GM21447 (cell line): ENCODE measurements around the gene LRRC52.

Source experiments
- ATAC-seq: cut with Tn5 transposase; IDR thresholded peaks from one replicate; pipeline ENCODE4 v1.9.1; 2021; ENCODE audit not compliant: unreplicated experiment

The LRRC52 gene, protein sequence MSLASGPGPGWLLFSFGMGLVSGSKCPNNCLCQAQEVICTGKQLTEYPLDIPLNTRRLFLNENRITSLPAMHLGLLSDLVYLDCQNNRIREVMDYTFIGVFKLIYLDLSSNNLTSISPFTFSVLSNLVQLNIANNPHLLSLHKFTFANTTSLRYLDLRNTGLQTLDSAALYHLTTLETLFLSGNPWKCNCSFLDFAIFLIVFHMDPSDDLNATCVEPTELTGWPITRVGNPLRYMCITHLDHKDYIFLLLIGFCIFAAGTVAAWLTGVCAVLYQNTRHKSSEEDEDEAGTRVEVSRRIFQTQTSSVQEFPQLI

DNA sequence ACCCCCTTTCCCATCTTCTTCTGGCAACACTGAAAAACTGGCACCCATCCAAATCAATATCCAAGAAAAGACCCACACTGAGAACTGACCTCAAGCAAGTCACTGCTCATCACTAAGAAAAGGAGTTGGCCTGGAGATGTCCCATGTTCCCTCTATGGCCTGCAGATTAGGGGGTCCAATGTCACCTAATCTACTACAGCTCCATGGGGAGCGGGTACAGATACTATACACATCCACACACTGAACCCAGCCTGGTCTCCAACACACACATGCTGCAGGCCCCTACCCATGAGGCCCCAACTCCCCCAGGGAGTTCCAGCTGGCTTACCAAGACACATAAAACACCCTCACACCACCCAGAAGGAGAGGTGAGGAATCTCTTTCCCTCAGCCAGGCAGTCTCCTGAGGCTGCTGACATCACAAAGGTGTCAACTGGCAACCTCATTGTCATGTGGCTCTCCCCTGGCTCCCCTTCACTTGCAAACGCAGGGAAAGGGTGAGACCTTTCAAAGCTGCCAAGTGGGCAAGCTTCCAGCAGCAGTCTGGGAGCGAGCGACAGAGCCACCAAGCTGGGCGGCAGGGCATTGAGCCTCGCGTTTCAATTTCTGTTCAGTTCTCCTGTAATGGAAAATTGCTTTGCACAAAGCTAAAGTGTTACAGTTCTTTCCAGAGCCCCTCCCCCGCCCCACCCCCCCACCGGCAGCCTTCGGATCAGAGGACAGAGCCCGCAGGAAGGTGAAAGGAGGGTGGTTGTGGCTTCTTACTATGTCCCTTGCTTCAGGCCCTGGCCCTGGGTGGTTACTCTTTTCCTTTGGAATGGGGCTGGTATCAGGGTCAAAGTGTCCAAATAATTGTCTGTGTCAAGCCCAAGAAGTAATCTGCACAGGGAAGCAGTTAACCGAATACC is at the start of gene LRRC52:
TSS of gene LRRC52 (plus strand) at position 469 of the 907 bp plus-strand sequence. CDS start at position 766, 297 bp downstream.
- no peak for ATAC-seq

DNA sequence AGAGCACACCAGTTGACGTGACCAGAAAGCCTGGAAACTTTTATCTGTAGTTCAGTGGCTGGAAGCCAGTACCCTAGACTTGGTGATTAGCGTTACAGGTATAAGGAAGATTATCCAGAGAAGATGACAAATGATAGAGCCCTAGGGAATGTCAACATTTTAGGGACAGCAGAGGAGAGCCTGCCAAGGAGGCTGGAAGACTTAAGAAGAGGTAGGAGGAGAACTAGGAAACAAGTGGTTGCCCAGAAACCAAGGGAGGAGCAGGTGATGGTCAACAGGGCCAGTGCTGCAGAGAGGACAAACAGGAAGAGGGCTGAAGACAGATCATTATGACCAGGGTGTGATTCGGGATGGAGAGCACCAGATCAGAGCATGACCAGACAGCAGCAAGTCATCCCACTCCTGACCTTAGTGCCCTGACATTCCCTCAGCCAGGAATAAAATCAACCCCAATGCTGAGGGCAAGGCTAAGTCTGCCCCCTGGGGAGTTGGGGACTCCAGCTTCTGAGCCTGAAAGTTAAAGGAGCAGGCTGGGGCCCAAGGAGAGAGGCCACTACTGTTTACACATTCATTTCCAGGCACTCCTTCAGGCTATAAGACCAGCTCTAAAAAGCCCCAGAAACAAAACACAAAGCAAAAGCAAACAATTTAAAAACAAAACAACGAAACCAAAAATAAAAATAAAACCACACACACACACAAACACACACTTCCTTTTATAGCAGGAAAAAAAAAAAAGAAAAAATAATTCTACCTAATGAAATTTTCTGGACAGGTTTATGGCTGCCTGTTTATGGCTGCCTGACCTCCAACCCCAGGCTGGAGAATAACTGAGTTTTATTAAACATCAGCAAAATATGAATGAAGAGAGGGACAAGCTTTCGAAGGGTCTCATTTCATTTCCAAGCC is 48.6 kb upstream of the LRRC52 start:
- no peak for ATAC-seq

DNA sequence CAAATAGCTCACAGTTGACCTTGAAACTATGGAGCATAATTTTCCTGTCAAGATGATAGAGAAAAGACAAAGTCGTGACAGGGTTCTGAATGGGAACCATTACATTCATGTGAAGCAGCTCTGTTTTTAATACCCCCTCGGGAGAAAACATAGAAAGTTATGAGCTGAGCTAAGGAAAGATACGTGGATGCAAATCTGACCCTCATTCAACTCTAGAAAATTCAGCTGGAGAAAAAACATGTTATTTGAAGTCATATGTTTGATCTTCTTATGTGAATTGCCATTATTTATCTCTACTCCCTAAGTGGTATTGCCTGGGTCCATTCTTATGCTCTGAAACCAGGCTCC is 48.0 kb upstream of the LRRC52 start:
- ATAC-seq, result no peak

DNA sequence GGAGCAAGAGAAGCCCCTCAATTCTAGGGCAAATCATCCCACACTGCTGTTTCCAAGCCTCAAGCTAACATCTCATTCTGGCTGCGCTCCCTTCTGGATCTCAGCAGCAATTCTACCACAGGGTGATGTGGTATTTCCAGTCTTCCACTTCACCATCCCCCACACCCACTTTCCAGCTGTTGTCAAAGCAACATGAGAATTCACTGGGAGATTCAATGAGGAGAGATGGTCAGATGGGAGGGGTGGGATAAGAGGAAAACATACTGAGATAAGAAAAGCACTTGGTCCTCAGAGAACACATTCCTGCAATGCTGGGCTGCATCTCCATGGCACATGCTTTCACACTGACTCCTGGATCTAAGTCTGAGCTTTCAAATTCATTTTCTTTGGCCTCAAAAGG is 47.3 kb upstream of the LRRC52 start:
- ATAC-seq, result no peak

DNA sequence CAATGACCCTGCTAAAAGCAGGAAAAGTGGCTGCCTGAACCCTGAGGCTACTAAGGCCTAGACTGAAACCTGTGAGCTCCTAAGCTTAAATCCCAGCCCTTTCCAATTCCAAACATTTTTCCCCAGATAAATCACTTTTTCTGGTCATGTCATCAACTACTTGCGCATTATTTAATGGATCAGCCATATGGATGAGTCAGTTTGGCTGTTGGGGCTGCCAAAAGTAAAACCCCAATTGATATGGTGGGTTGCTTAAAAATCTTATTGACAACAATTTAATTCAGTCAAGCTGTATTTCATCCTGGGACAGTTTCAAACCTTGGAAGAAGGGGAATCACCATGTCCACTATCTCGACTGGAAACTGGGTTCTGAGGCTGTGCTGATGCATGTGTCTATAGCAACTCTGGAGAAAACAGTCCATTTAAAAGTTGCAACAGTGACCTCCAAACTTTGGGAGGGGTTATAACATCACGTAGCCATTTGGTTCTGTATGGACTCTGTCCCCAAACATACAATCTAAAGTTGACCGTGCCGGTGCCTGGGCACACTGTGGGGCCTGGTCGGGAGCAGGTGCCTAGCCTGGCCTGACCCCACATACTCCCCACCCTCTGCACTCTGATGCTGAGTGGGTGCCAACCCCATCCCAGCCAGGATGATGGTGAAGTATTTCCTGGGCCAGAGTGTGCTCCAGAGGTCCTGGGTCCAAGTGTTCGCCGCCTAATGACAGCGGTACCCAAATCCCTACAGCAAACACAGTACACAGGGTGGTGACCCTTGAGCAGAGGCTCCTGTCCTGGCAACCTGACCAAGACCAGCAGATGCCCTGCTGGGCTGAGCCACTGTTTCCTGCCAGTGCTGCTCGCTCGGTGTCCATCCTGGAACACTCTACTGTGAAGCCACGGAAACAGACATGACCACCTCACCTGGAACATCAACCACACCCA is 46.5 kb upstream of the LRRC52 start:
- ATAC-seq, result no peak

DNA sequence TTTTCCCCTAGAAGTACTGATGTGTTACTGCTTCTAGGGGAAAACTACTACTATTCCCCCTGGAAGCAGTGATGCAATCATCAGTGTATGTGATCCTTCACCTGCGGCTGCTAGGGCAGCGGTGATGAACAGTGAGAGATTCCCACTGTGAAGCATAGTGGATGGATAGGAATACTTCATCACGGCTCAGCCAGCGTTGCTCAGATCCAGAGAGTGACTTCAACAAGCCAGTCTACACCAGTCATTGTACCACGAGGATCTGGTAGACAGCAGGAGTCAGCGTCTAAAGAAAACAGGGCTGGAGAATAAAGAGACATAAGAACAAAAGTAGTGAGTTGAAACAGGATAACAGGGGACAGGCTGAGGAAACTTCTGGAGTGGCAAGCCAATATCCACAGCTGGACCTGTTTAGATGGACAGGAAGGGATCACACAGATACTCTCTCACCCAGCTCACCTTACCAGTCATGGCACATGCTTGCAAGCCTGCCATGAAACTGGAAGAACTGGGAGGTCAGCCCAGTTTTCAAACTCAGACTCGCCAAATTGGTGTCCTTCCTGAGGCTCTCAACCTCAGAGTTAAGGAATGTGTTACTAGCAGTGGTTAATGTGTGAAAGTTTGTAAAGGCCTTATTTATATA is 42.4 kb upstream of the LRRC52 start:
- no peak for ATAC-seq

GRCh38 chr1:165501970-165502348 is 41.8 kb upstream of the LRRC52 start:
- ATAC-seq, result no peak

- ATAC-seq, result no peak
Measured at GRCh38 chr1:165507570-165507969, 36.2 kb upstream of the LRRC52 start.

DNA sequence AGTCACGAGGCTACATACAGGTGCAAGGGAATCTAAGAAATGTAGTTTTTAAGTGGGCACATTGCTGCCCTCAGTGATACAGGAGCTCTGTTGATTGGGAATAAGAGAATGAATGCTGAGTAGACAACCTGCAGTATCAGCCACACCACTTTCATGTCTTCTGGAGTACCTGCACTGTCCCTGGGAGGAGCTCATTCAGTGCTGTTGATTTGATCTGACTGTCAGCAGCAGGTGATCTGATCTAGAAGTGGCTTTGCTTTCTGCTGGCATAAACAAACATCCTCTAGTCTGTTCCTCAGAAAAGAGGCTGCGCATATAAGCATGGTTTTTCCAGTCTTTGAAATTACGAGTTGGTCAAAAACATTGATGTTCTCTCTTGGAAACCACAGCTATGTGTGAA is 35.5 kb upstream of the LRRC52 start:
- no peak for ATAC-seq

- no peak for ATAC-seq
Measured at GRCh38 chr1:165512816-165513215, 31.0 kb upstream of the LRRC52 start.

DNA sequence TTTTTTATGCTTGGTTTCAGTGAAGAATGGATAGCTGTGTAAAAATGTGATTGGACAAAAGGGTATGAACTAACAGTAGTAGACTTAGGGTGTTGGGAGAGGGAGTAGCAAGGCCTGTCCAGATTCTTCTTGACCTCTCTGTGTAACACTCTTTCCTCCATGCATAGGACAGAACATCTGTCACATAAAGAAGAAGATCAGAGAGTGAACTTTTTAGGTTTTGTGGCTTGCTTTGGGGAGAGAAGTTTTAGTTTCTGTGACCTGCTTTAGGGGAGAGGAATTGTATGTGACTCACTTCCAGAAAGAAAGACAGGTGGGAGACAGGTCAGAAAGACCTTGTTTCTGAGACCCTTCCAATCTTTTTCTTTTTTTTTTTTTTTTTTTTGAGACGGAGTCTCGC is 27.3 kb upstream of the LRRC52 start:
- ATAC-seq, result no peak

- no peak for ATAC-seq
Measured at GRCh38 chr1:165520646-165521045, 23.2 kb upstream of the LRRC52 start.

DNA sequence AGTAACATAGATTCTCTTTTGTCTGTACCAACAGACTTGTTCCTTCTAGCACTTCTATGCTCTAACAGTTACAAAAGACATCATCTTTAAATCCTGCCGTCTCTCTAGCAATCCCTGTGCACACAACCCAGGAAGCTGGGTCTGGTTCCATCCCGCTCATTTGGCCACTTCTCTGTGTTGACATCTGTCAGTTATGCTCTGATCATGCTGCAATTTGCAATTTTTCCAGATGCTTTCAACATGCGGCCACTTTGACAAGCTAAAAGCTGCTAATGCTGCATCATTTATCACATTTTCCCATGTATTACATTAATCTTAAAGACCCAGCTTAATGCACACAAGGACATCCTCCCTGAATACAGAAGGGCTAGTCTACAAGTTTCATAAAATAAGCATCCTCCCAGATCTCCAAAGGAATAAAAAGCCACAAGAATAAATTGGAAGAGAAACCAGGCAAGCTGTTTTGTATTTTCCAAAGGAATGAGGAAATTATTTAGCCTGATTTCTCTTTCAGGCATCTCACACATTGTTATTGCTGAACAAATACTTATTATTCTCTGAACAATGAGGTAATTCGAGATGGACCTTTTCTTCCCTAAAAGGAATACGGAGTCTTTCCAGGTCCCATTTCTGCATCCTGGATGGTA is 19.0 kb upstream of the LRRC52 start:
- no peak for ATAC-seq

DNA sequence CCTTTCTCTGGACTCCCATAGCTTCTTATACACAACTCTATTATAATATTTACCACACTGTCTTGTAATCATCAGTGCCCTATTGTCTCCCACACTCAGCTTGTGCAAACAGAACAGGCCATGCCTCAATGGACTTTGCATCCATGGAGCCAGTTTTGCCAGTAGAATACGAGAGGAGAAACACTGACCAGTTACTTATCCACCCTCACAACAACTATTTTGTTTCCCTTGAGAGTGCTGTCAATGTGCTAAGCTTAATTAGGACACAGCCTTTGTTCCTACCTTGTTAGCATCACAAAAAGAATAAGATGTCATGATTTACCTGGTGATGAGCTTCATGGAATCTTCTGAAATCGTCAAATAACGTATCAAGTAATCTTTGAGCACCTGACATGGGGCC is 18.1 kb upstream of the LRRC52 start:
- no peak for ATAC-seq

DNA sequence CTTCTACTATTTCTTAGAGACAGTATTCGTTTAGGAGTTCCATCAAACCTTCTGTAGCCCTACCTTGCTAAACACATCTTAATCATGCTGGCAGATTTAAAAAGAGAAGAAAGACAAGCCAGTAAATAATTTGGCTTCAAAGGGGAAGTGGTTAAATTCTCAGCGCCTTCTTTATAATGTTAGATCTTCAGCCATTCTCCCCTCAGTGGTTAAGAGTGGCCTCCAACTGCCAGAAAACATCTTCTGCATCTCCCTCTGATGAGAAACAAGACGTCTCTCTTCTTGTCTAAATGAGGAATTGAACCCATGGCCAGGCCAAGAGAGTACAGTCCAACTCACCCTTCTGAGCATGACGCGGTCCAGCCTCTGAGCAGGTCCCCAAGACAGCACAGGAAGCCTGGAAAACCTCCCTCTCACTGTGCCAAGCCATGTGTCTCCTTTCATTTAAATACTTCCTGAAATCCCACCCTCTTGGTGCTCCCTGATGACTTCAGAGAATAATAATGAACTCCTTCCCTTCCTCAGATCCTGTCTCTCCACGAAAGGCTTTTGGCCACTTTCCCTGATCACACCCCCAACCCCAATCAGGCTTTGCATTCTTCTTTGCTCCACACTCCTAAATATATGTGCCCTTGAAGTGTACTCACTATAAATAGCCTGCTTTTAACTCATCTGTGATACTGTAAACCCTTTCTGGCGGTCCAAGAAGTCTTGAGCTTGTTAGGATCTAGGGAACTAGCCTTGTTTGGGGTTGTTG is 16.4 kb upstream of the LRRC52 start:
- ATAC-seq, result no peak

GRCh38 chr1:165531021-165531420 is 12.8 kb upstream of the LRRC52 start:
- ATAC-seq, result no peak

GRCh38 chr1:165532053-165532452 is 11.7 kb upstream of the LRRC52 start:
- ATAC-seq, result no peak

DNA sequence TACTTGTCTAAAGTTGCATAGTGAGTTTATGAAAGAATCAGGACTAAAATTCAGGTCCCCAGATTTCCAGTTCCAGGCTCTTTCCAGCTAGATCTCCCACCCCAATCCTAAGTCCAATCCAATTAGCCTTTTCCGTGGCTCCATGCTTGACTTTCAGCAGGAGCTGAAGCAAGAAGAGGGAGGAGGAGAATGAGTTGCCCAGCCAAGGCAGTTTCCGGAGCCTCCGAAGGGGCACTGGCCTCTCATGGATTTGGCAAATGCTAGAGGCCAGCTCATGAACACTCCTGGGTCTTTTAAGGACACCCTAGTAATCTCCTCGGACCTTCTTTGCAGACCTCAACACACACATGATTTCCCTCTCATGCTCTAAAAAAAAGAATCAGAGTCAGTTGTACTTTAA is 10.5 kb upstream of the LRRC52 start:
- ATAC-seq, result no peak

GRCh38 chr1:165536016-165536415 is 7.8 kb upstream of the LRRC52 start:
- no peak for ATAC-seq
